NCI-H69 (cell line): ENCODE results near the gene CD8B.

Source experiments
- DNase-seq: peaks from one replicate; lab custom pipeline; 2025; lab: John Stamatoyannopoulos, UW

Gene CD8B

GRCh38 chr2:86806059-86806857 lies 55.4 kb downstream of the CD8B start:
- DNase-seq = no peak

GRCh38 chr2:86800856-86801567 lies 60.7 kb downstream of the CD8B start:
- no peak for DNase-seq

GRCh38 chr2:86794861-86795260 lies 66.8 kb downstream of the CD8B start:
- no peak for DNase-seq

- no peak for DNase-seq
Measured at GRCh38 chr2:86793752-86794151, 67.9 kb downstream of the CD8B start.

GRCh38 chr2:86791573-86791972 lies 70.1 kb downstream of the CD8B start:
- no peak for DNase-seq

GRCh38 chr2:86790676-86791572 lies 70.8 kb downstream of the CD8B start, which contains the start of gene CD8A:
Gene CD8A (minus strand): TSS chr2:86790913. CDS start chr2:86790825, 88 bp downstream.
- peak; percentile 32 for DNase-seq

- peak; percentile 32 for DNase-seq
Measured at GRCh38 chr2:86790134-86790675, 71.5 kb downstream of the CD8B start.

- DNase-seq = no peak
Measured at GRCh38 chr2:86789687-86790133, 72.0 kb downstream of the CD8B start.

GRCh38 chr2:86788881-86789686 lies 72.6 kb downstream of the CD8B start:
- DNase-seq = no peak

GRCh38 chr2:86788165-86788564 lies 73.5 kb downstream of the CD8B start:
- no peak for DNase-seq

GRCh38 chr2:86787736-86788135 lies 74.0 kb downstream of the CD8B start:
- no peak for DNase-seq

- DNase-seq = no peak
Measured at GRCh38 chr2:86786001-86786536, 75.6 kb downstream of the CD8B start.

- no peak for DNase-seq
Measured at GRCh38 chr2:86785456-86785855, 76.2 kb downstream of the CD8B start.

- DNase-seq = no peak
Measured at GRCh38 chr2:86783615-86784339, 77.9 kb downstream of the CD8B start.

GRCh38 chr2:86782748-86783147 lies 78.9 kb downstream of the CD8B start:
- DNase-seq = no peak

GRCh38 chr2:86781363-86781762 lies 80.3 kb downstream of the CD8B start:
- no peak for DNase-seq

- DNase-seq = no peak
Measured at GRCh38 chr2:86779971-86780370, 81.7 kb downstream of the CD8B start.

- DNase-seq = no peak
Measured at GRCh38 chr2:86778957-86779356, 82.7 kb downstream of the CD8B start.

- no peak for DNase-seq
Measured at GRCh38 chr2:86776532-86776931, 85.2 kb downstream of the CD8B start.

GRCh38 chr2:86775338-86775737 lies 86.3 kb downstream of the CD8B start:
- no peak for DNase-seq
